ENCODE data around the gene RAB42. TPM values are rescaled to one million over a fixed set of nuclear protein-coding genes. Genes with fewer than 3 reads are reported as not detected.

Gene RAB42
- total RNA-seq (ENCODE audit: unreplicated experiment) = 0.69 TPM
- long read RNA-seq = 0 reads

- DNase-seq = no peak
- Mint-ChIP-seq H3K4me1 (ENCODE audit: low read depth, unreplicated experiment) (no peaks in the 10 kb centered on the region), H3K4me3 (ENCODE audit: unreplicated experiment) (peak within 1 kb of the TSS; percentile 86), H3K27ac (ENCODE audit: unreplicated experiment) (peak within 1 kb of the TSS; percentile 14), H3K36me3 (ENCODE audit: unreplicated experiment) (no peaks in the 10 kb centered on the region), H3K27me3 (ENCODE audit: unreplicated experiment) (peaks cover 4% of the 10 kb centered on the region), H3K9me3 (ENCODE audit: unreplicated experiment) (peaks cover 1% of the 10 kb centered on the region)
- TF ChIP-seq CTCF (IDR thresholded peaks at IDR 0.05; ENCODE audit: partially characterized antibody, unreplicated experiment) = no peak
Observed at GRCh38 chr1:28591708-28592320, at the start of gene RAB42. RAB42 (plus strand) TSS chr1:28592265; CDS start chr1:28592512, 247 bp downstream.

GRCh38 chr1:28545246-28545628 lies 46.8 kb upstream of the RAB42 start:
- DNase-seq = no peak
- no peak overlapping the region for H3K27ac Mint-ChIP-seq (ENCODE audit: unreplicated experiment)
- no peaks in the 10 kb centered on the region for H3K4me1 Mint-ChIP-seq (ENCODE audit: low read depth, unreplicated experiment)
- no peaks in the 10 kb centered on the region for H3K36me3 Mint-ChIP-seq (ENCODE audit: unreplicated experiment)
- H3K27me3 Mint-ChIP-seq (ENCODE audit: unreplicated experiment) = no peaks in the 10 kb centered on the region
- no peak overlapping the region for H3K4me3 Mint-ChIP-seq (ENCODE audit: unreplicated experiment)
- TF ChIP-seq CTCF (IDR thresholded peaks at IDR 0.05; ENCODE audit: partially characterized antibody, unreplicated experiment) = no peak
- H3K9me3 Mint-ChIP-seq (ENCODE audit: unreplicated experiment) = no peaks in the 10 kb centered on the region

GRCh38 chr1:28548318-28548717 lies 43.7 kb upstream of the RAB42 start:
- no peak overlapping the region for H3K27ac Mint-ChIP-seq (ENCODE audit: unreplicated experiment)
- H3K4me1 Mint-ChIP-seq (ENCODE audit: low read depth, unreplicated experiment) = no peaks in the 10 kb centered on the region
- TF ChIP-seq CTCF (IDR thresholded peaks at IDR 0.05; ENCODE audit: partially characterized antibody, unreplicated experiment) = no peak
- H3K36me3 Mint-ChIP-seq (ENCODE audit: unreplicated experiment) = no peaks in the 10 kb centered on the region
- H3K9me3 Mint-ChIP-seq (ENCODE audit: unreplicated experiment) = no peaks in the 10 kb centered on the region
- no peak overlapping the region for H3K4me3 Mint-ChIP-seq (ENCODE audit: unreplicated experiment)
- no peaks in the 10 kb centered on the region for H3K27me3 Mint-ChIP-seq (ENCODE audit: unreplicated experiment)
- DNase-seq = no peak

- no peak for TF ChIP-seq CTCF (IDR thresholded peaks at IDR 0.05; ENCODE audit: partially characterized antibody, unreplicated experiment)
- H3K27me3 Mint-ChIP-seq (ENCODE audit: unreplicated experiment) = no peaks in the 10 kb centered on the region
- no peak overlapping the region for H3K27ac Mint-ChIP-seq (ENCODE audit: unreplicated experiment)
- H3K4me1 Mint-ChIP-seq (ENCODE audit: low read depth, unreplicated experiment) = no peaks in the 10 kb centered on the region
- H3K9me3 Mint-ChIP-seq (ENCODE audit: unreplicated experiment) = no peaks in the 10 kb centered on the region
- no peak overlapping the region for H3K4me3 Mint-ChIP-seq (ENCODE audit: unreplicated experiment)
- no peaks in the 10 kb centered on the region for H3K36me3 Mint-ChIP-seq (ENCODE audit: unreplicated experiment)
- DNase-seq = no peak
Observed at GRCh38 chr1:28551381-28551780, 40.7 kb upstream of the RAB42 start.

- DNase-seq = peak; percentile 97
- H3K27ac Mint-ChIP-seq (ENCODE audit: unreplicated experiment) = peak within 1 kb of the TSS; percentile 95
- no peaks in the 10 kb centered on the region for H3K9me3 Mint-ChIP-seq (ENCODE audit: unreplicated experiment)
- no peaks in the 10 kb centered on the region for H3K36me3 Mint-ChIP-seq (ENCODE audit: unreplicated experiment)
- no peak for TF ChIP-seq CTCF (IDR thresholded peaks at IDR 0.05; ENCODE audit: partially characterized antibody, unreplicated experiment)
- no peaks in the 10 kb centered on the region for H3K27me3 Mint-ChIP-seq (ENCODE audit: unreplicated experiment)
- H3K4me1 Mint-ChIP-seq (ENCODE audit: low read depth, unreplicated experiment) = no peaks in the 10 kb centered on the region
- H3K4me3 Mint-ChIP-seq (ENCODE audit: unreplicated experiment) = peak within 1 kb of the TSS; percentile 98
Observed at GRCh38 chr1:28552758-28553663, 39.1 kb upstream of the RAB42 start, which contains the start of gene TRNAU1AP. TRNAU1AP (plus strand) TSS chr1:28553085; CDS start chr1:28553111, 26 bp downstream.
